BLaER1 (cell line): ENCODE measurements around the gene MAD1L1.

ENCODE experiments used
- H3K27ac ChIP-seq: shearing (Covaris generic); formaldehyde crosslinking; 2 replicates; pipeline ENCODE4 v1.8.1; 2022
- H3K27me3 ChIP-seq: shearing (Covaris generic); formaldehyde crosslinking; 2 replicates; pipeline ENCODE4 v1.8.1; 2022
- H3K36me3 ChIP-seq: shearing (Covaris generic); formaldehyde crosslinking; 2 replicates; pipeline ENCODE4 v1.8.1; 2022
- H3K4me1 ChIP-seq: shearing (Covaris generic); formaldehyde crosslinking; 2 replicates; pipeline ENCODE4 v1.8.1; 2022
- H3K4me2 ChIP-seq: shearing (Covaris generic); formaldehyde crosslinking; 2 replicates; pipeline ENCODE4 v1.8.1; 2022
- H3K4me3 ChIP-seq: shearing (Covaris generic); formaldehyde crosslinking; 2 replicates; pipeline ENCODE4 v1.8.1; 2022
- H3K9ac ChIP-seq: shearing (Covaris generic); formaldehyde crosslinking; 2 replicates; pipeline ENCODE4 v1.8.1; 2022
- H3K9me3 ChIP-seq: shearing (Covaris generic); formaldehyde crosslinking; 2 replicates; pipeline ENCODE4 v1.8.1; 2022
- H4K20me1 ChIP-seq: shearing (Covaris generic); formaldehyde crosslinking; 2 replicates; pipeline ENCODE4 v1.8.1; 2022
- Cebpa-rat ChIP-seq: shearing (Covaris generic); IDR thresholded peaks from 2 replicates; pipeline ENCODE4 v1.8.1; 2022

The MAD1L1 gene

DNA sequence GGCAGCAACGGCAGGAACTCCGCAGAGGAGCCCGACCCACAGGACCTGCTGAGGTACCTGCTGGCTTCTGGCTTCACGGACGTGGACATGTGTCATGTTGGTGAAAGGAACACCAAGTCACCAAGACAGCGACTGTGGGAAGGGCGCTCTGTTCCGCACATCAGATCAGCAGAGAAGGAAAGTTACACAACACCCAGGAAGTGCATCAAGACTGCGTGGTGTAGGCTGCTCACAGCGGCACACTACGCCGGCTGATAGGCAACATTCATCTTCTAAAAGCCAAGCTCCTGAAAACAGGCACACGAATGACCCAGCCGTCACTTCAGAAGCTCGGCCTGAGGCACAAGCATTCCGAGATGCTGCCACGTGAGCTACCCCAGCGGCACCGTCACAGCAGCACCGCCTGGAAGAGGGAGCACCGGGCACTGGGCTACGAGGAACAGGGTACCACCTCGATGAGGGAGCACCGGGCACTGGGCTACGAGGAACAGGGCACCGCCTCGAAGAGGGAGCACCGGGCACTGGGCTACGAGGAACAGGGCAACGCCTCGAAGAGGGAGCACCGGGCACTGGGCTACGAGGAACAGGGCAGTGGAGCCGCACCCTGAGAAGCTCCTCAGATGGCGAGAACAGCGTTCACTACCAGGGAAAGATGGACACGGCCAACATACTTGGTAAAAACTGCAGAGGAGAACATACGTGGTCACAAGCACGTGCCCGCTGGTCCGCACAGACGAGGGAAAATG, 86.7 kb downstream of the MAD1L1 start:
- Histone ChIP-seq H3K9ac (peak overlapping the region; percentile 58; the same call in 1 of the 2 replicates), H3K4me1 (peaks cover 100% of the 10 kb centered on the region), H3K4me3 (no peak overlapping the region), H4K20me1 (no peaks in the 10 kb centered on the region), H3K4me2 (peak overlapping the region; percentile 96), H3K9me3 (peaks cover 16% of the 10 kb centered on the region), H3K36me3 (peaks cover 52% of the 10 kb centered on the region), H3K27me3 (no peaks in the 10 kb centered on the region), H3K27ac (peak overlapping the region; percentile 76)
- TF ChIP-seq Cebpa-rat: 0 out of 2 replicates have a peak, but pooled peaks have one; percentile 7

DNA sequence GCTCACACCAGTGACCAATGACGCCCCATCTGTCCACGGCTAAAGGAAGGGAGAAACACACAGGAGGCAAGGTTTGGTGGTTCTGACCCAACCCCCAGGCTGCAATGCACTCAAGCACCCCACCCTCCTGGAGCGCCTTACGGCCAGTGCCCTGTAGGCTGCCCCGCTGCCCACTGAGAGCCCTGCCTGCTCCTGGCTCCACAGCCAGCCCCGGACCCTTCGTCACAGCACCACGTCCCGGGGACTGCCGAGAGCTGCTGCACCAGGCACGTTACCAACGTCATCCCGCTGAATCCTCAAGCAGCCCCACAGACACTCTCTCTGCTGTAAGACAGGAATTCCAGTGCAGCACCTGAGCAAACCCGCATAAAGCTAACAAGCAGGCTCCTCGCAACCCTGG, 87.8 kb downstream of the MAD1L1 start:
- no peak overlapping the region for H3K4me3 ChIP-seq
- peaks cover 52% of the 10 kb centered on the region for H3K36me3 ChIP-seq
- peaks cover 100% of the 10 kb centered on the region for H3K4me1 ChIP-seq
- peak overlapping the region; percentile 96 for H3K27ac ChIP-seq
- peaks cover 16% of the 10 kb centered on the region for H3K9me3 ChIP-seq
- TF ChIP-seq Cebpa-rat: no peak
- peak overlapping the region; percentile 96 for H3K4me2 ChIP-seq
- peak overlapping the region; percentile 71; the same call in 1 of the 2 replicates for H3K9ac ChIP-seq
- H4K20me1 ChIP-seq: no peaks in the 10 kb centered on the region
- H3K27me3 ChIP-seq: no peaks in the 10 kb centered on the region

DNA sequence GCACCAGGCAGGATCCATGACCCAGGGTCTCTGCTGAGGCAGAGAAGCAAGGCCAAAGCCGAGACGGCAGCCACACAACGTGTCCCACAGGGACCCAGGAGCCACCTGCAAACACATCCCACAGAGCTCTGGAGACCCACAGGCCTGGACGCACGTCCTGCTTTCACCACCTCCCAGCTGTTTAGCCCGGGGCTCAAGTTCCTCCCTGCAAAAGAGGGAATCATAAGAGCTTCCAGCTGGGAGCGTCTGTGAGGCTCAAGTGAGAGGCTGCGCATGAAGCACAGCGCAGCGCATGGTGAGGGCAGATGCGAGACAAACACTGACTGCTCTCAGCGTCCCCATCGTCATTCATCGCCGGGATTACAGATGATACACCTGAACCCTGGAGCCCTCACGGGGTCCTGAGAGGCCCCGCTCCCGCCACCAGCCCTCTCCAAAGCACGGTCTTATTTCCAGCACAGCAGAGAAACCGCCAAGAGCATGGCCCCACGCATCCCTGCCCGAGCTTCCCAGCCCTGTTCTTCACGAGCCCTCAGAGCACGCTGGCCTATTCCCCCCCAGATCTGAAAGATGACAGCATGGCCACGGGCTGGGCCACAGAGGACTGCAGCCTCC, 88.7 kb downstream of the MAD1L1 start:
- H3K4me1 ChIP-seq: peaks cover 100% of the 10 kb centered on the region
- no peak for TF ChIP-seq Cebpa-rat
- no peaks in the 10 kb centered on the region for H4K20me1 ChIP-seq
- peak overlapping the region; percentile 96 for H3K4me2 ChIP-seq
- 0 out of 2 replicates have a peak overlapping the region, but pooled peaks have one; percentile 29 for H3K4me3 ChIP-seq
- peaks cover 49% of the 10 kb centered on the region for H3K36me3 ChIP-seq
- H3K27ac ChIP-seq: peak overlapping the region; percentile 96
- H3K9me3 ChIP-seq: peaks cover 16% of the 10 kb centered on the region
- peak overlapping the region; percentile 71 for H3K9ac ChIP-seq
- no peaks in the 10 kb centered on the region for H3K27me3 ChIP-seq

- TF ChIP-seq Cebpa-rat: no peak
- Histone ChIP-seq H3K4me1 (peaks cover 100% of the 10 kb centered on the region), H3K4me2 (peak overlapping the region; percentile 96), H3K4me3 (peak overlapping the region; percentile 29; the same call in 1 of the 2 replicates), H3K9me3 (peaks cover 16% of the 10 kb centered on the region), H3K9ac (peak overlapping the region; percentile 71; the same call in 1 of the 2 replicates), H3K36me3 (peaks cover 43% of the 10 kb centered on the region), H3K27ac (peak overlapping the region; percentile 96), H3K27me3 (no peaks in the 10 kb centered on the region), H4K20me1 (no peaks in the 10 kb centered on the region)
Measured at GRCh38 chr7:2143450-2143849, 89.3 kb downstream of the MAD1L1 start.

- H3K4me1 ChIP-seq: peaks cover 100% of the 10 kb centered on the region
- H3K27me3 ChIP-seq: no peaks in the 10 kb centered on the region
- H4K20me1 ChIP-seq: no peaks in the 10 kb centered on the region
- no peak overlapping the region for H3K9ac ChIP-seq
- peaks cover 16% of the 10 kb centered on the region for H3K9me3 ChIP-seq
- TF ChIP-seq Cebpa-rat: no peak
- 0 out of 2 replicates have a peak overlapping the region, but pooled peaks have one; percentile 29 for H3K4me3 ChIP-seq
- H3K4me2 ChIP-seq: peak overlapping the region; percentile 96
- H3K36me3 ChIP-seq: peaks cover 38% of the 10 kb centered on the region
- peak overlapping the region; percentile 96 for H3K27ac ChIP-seq
Measured at GRCh38 chr7:2142386-2142785, 90.4 kb downstream of the MAD1L1 start.

GRCh38 chr7:2141651-2142050, 91.1 kb downstream of the MAD1L1 start:
- peaks cover 100% of the 10 kb centered on the region for H3K4me1 ChIP-seq
- peak overlapping the region; percentile 96 for H3K27ac ChIP-seq
- peaks cover 16% of the 10 kb centered on the region for H3K9me3 ChIP-seq
- peak overlapping the region; percentile 96 for H3K4me2 ChIP-seq
- H4K20me1 ChIP-seq: no peaks in the 10 kb centered on the region
- TF ChIP-seq Cebpa-rat: no peak
- H3K4me3 ChIP-seq: no peak overlapping the region
- peaks cover 39% of the 10 kb centered on the region for H3K36me3 ChIP-seq
- peak overlapping the region; percentile 24; the same call in 1 of the 2 replicates for H3K9ac ChIP-seq
- no peaks in the 10 kb centered on the region for H3K27me3 ChIP-seq

DNA sequence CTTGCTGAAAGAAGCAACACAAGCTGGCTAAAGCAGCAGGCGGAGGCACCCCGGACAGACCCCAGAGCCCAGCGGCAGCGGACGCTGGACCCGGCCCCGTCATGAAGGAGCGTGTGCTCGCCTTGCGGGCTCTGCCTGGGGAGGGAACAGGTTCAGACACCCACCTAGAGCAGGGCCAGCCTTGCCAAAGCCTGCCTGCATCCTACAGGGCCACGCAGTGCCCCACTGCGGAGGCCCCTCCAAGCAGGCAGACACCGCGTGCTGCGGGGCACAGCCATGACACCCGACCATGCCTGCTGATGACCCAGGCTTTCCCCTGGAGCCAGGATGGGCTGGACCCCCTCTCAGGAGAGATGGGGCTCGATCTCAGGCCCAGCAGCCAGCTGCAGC, 91.7 kb downstream of the MAD1L1 start:
- no peak for TF ChIP-seq Cebpa-rat
- H4K20me1 ChIP-seq: no peaks in the 10 kb centered on the region
- H3K9me3 ChIP-seq: peaks cover 16% of the 10 kb centered on the region
- H3K36me3 ChIP-seq: peaks cover 39% of the 10 kb centered on the region
- H3K4me2 ChIP-seq: peak overlapping the region; percentile 96
- H3K9ac ChIP-seq: no peak overlapping the region; the same call in 1 of the 2 replicates
- peak overlapping the region; percentile 96 for H3K27ac ChIP-seq
- H3K4me1 ChIP-seq: peaks cover 100% of the 10 kb centered on the region
- no peaks in the 10 kb centered on the region for H3K27me3 ChIP-seq
- H3K4me3 ChIP-seq: no peak overlapping the region

GRCh38 chr7:2140216-2141020, 92.3 kb downstream of the MAD1L1 start:
- H3K36me3 ChIP-seq: peaks cover 39% of the 10 kb centered on the region
- peak overlapping the region; percentile 96 for H3K27ac ChIP-seq
- no peak overlapping the region for H3K4me3 ChIP-seq
- peak overlapping the region; percentile 96 for H3K4me2 ChIP-seq
- TF ChIP-seq Cebpa-rat: no peak
- H3K9me3 ChIP-seq: peaks cover 21% of the 10 kb centered on the region
- no peaks in the 10 kb centered on the region for H3K27me3 ChIP-seq
- peaks cover 100% of the 10 kb centered on the region for H3K4me1 ChIP-seq
- H3K9ac ChIP-seq: peak overlapping the region; percentile 83
- H4K20me1 ChIP-seq: no peaks in the 10 kb centered on the region

DNA sequence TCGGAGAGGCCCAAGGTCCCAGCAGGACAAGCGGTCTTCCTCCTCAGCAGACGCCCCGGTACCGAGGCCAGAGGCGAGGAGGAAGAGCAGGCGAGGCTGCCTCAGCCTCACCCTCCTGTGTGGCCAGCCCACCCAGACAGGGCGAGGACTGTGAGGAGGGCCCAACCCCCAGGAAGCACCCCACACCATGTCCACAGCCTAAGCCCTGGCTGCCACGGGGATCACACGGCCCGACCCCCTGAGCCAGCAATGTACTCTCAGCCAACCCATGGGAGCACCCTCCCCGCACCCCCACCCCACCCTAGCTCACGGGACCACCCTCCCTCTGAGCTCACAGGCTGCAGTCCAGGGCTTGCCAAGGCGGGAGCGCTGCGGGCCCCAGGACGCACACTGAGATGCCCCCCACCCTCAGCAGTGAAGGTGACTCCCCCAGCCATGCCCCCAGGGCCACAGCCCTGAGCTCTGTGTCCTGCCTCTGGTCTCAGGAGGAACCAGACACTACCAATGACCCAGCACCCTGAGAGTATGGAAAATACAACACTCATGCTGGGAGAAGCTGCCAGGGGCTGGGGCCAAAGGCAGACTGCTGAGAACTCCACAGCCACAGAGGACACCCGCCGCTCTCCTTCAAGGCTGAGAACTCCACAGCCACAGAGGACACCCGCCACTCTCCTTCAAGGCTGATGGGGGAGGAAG, 93.6 kb downstream of the MAD1L1 start:
- Histone ChIP-seq H3K9me3 (peaks cover 22% of the 10 kb centered on the region), H4K20me1 (no peaks in the 10 kb centered on the region), H3K36me3 (peaks cover 40% of the 10 kb centered on the region), H3K4me1 (peaks cover 100% of the 10 kb centered on the region), H3K27ac (peak overlapping the region; percentile 96), H3K4me3 (peak overlapping the region; percentile 56), H3K27me3 (no peaks in the 10 kb centered on the region), H3K9ac (peak overlapping the region; percentile 83), H3K4me2 (peak overlapping the region; percentile 96)
- no peak for TF ChIP-seq Cebpa-rat
